SK-N-MC (cell line): ENCODE results near the gene GRPEL1.

ENCODE experiments used
- EZH2 ChIP-seq: fragments of 200-600 bp; sonication (generic); IDR thresholded peaks from one replicate; pipeline ENCODE4 v1.6.1; 2017; ENCODE audit warnings: antibody characterized with exemption
- FOXP2 ChIP-seq: optimal IDR thresholded peaks from 2 replicates; pipeline ENCODE3; 2011; ENCODE audit warnings: mild to moderate bottlenecking, moderate library complexity; ENCODE audit not compliant: insufficient read depth; ENCODE audit errors: extremely low read length, control extremely low read depth

DNA sequence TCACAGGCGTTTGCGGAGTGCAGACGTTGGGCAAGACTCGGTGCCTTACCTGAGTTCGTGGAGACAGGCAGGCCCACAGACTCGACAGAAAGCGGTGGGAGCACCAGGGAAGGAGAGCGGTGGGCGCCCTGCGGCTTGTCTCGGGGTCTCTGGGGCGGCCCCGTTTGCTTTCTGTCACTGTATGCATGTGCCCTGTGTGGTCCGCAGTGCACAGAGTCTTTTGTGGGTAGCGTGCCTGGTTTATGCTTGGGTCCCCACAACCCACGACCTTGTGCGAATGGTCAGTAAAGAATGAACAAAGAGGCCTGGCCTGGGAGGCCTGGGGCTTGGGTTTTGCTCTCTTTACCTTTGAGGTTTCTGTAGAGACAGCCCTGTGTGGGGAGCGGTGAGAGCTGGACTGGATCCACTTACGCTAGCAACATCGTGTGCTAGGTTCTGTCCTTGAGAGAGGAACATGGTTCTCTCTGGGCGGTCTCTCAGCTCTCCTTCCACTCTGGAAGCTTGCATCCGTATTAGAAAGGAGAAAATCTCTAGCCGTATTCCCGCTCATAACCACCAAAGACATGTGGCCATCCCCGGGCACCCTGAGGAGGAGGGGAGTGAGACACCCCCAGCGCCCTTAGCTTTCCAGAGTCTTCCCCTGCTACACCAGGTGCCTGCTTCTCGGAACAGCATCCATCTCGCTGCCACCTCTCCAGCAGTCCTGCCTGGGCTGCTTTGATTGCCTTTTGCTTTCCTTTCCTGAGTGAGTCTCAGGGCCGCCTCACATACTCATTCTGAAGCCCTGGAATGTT, 23.5 kb downstream of the GRPEL1 start:
- TF ChIP-seq FOXP2 (no peak), EZH2 (no peak)
